MCF 10A (cell line): ENCODE results near the gene ZNF559. TPM values are rescaled to one million over a fixed set of nuclear protein-coding genes. Genes with fewer than 3 reads are reported as not detected.

Experiments
- BruUV-seq: library from RNA; stranded (reverse); fragments of 400-500 nt; replicated peaks from 2 replicates; lab custom pipeline; 2021; lab: Mats Ljungman, UMichigan
- CTCF ChIA-PET: fragments of 300-600 bp; sonication (Branson Sonifier 250); formaldehyde crosslinking; extraction: SDS; loops from one replicate; lab custom pipeline; 2021; ENCODE audit warnings: antibody characterized with exemption, inconsistent platforms; lab: Yijun Ruan, JAX
- POLR2A ChIA-PET: fragments of 300-600, 350-650 bp; sonication (Branson Sonifier 250); formaldehyde crosslinking; extraction: SDS; loops from one replicate; lab custom pipeline; 2020; ENCODE audit warnings: antibody characterized with exemption, inconsistent platforms; lab: Yijun Ruan, JAX
- DNase-seq: peaks from one replicate; pipeline ENCODE4 v3.0.0-alpha.2; 2018; ENCODE audit not compliant: unreplicated experiment
- H3K27ac Mint-ChIP-seq: one replicate; pipeline ENCODE4 v1.8.0; 2022; ENCODE audit warnings: mild to moderate bottlenecking, low read depth, mixed read lengths; ENCODE audit not compliant: unreplicated experiment
- H3K27me3 Mint-ChIP-seq: one replicate; pipeline ENCODE4 v1.8.0; 2022; ENCODE audit warnings: mixed read lengths; ENCODE audit not compliant: insufficient read depth, unreplicated experiment
- H3K36me3 Mint-ChIP-seq: one replicate; pipeline ENCODE4 v1.8.0; 2022; ENCODE audit warnings: mild to moderate bottlenecking, moderate library complexity, mixed read lengths; ENCODE audit not compliant: insufficient read depth, unreplicated experiment
- H3K4me1 Mint-ChIP-seq: one replicate; pipeline ENCODE4 v1.8.0; 2022; ENCODE audit warnings: mixed read lengths; ENCODE audit not compliant: insufficient read depth, unreplicated experiment
- H3K4me3 Mint-ChIP-seq: one replicate; pipeline ENCODE4 v1.8.0; 2022; ENCODE audit warnings: mild to moderate bottlenecking, moderate library complexity, mixed read lengths; ENCODE audit not compliant: unreplicated experiment
- H3K9me3 Mint-ChIP-seq: one replicate; pipeline ENCODE4 v1.8.0; 2022; ENCODE audit warnings: mixed read lengths; ENCODE audit not compliant: unreplicated experiment
- CTCF ChIP-seq: fragments of 200-600 bp; IDR thresholded peaks from one replicate; pipeline ENCODE4 v1.8.0; 2022; ENCODE audit warnings: antibody characterized with exemption, mild to moderate bottlenecking; ENCODE audit not compliant: unreplicated experiment
- intact Hi-C: fragments of 100-400 bp; cut with micrococcal nuclease; formaldehyde crosslinking; loops from 2 replicates; pipeline ENCODE4 v1.14.1; 2022
- total RNA-seq: library from RNA; stranded (reverse); gene quantifications from 2 replicates; pipeline ENCODE4 v1.2.3, GENCODE V29; 2022

ZNF559 gene
- total RNA-seq, 1 experiment from 2014 or later = 10.7 TPM

- no peak for TF ChIP-seq CTCF
- intact Hi-C loops = no loop called here
- H3K9me3 Mint-ChIP-seq = peaks cover 30% of the 10 kb centered on the region
- H3K27me3 Mint-ChIP-seq = no peaks in the 10 kb centered on the region
- DNase-seq = no peak
- POLR2A ChIA-PET = no interaction called here
- H3K27ac Mint-ChIP-seq = no peak overlapping the region
- CTCF ChIA-PET = interaction anchor here (0.6 to 1.9 kb wide), 2 partner anchors 35 to 165 kb away, joined by 3 to 4 read pairs; no protein-coding TSS in a partner anchor
- H3K4me1 Mint-ChIP-seq = no peaks in the 10 kb centered on the region
- no peak overlapping the region for H3K4me3 Mint-ChIP-seq
- no TSS peak for BruUV-seq
- no peaks in the 10 kb centered on the region for H3K36me3 Mint-ChIP-seq
These were observed 47.0 kb downstream of the ZNF559 start for GRCh38 chr19:9370738-9371619.

DNA sequence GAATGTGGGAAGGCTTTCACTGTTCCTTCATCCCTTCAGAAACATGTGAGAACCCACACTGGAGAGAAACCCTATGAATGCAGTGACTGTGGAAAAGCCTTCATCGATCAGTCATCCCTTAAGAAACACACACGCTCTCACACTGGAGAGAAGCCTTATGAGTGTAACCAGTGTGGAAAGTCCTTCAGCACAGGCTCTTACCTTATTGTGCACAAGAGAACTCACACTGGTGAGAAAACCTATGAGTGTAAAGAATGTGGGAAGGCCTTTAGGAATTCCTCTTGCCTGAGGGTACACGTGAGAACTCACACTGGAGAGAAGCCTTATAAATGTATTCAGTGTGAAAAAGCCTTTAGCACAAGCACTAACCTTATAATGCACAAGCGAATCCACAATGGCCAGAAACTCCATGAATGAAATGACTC is 57.4 kb downstream of the ZNF559 start:
- no peaks in the 10 kb centered on the region for H3K4me1 Mint-ChIP-seq
- no peak for DNase-seq
- peaks cover 7% of the 10 kb centered on the region for H3K36me3 Mint-ChIP-seq
- H3K4me3 Mint-ChIP-seq = no peak overlapping the region
- no peaks in the 10 kb centered on the region for H3K27me3 Mint-ChIP-seq
- H3K9me3 Mint-ChIP-seq = peaks cover 28% of the 10 kb centered on the region
- POLR2A ChIA-PET = no interaction called here
- no TSS peak for BruUV-seq
- intact Hi-C loops = no loop called here
- H3K27ac Mint-ChIP-seq = no peak overlapping the region
- TF ChIP-seq CTCF = no peak
- CTCF ChIA-PET = no interaction called here

Other genes starting within 250 kb of the ZNF559 start
- gene OR1M1, start 237.1 kb upstream of the ZNF559 start, total RNA-seq = not detected in 2 replicates
- not detected in 2 replicates for gene OR7G2, start 216.7 kb upstream of the ZNF559 start, total RNA-seq
- gene OR7G1, start 208.4 kb upstream of the ZNF559 start, total RNA-seq = not detected in 2 replicates
- not detected in 2 replicates for gene OR7G3, start 197.2 kb upstream of the ZNF559 start, total RNA-seq
- gene ZNF317, start 183.8 kb upstream of the ZNF559 start, total RNA-seq = 33.9 and 36.6 TPM in 2 replicates
- gene OR7D2, start 145.2 kb upstream of the ZNF559 start, total RNA-seq = not detected in 2 replicates
- gene OR7D4, start 104.6 kb upstream of the ZNF559 start, total RNA-seq = not detected in 2 replicates
- not detected in 2 replicates for gene OR7E24, start 73.2 kb upstream of the ZNF559 start, total RNA-seq
- gene ZNF699, start 14.3 kb upstream of the ZNF559 start, total RNA-seq = 6.4 and 6.7 TPM in 2 replicates
- 0.79 and 3.0 TPM in 2 replicates for gene ZNF177, start 38.8 kb downstream of the ZNF559 start, total RNA-seq
- gene ZNF266, start 111.4 kb downstream of the ZNF559 start, total RNA-seq = 17.0 and 23.7 TPM in 2 replicates
- not detected in 2 replicates for gene ZNF560, start 174.4 kb downstream of the ZNF559 start, total RNA-seq
- gene ZNF426, start 214.5 kb downstream of the ZNF559 start, total RNA-seq = 8.1 and 13.2 TPM in 2 replicates